Measurements from ENCODE around the gene THSD4.

The THSD4 gene

GRCh38 chr15:71091601-71092000 is 23.7 kb upstream of the THSD4 start:
- H3K27ac ChIP-seq (ENCODE audit: low read depth, low read length) = no peak overlapping the region

GRCh38 chr15:71092056-71092600 is 23.1 kb upstream of the THSD4 start:
- H3K27me3 ChIP-seq (ENCODE audit: control insufficient read depth, low read length) = no peaks in the 10 kb centered on the region
- no peaks in the 10 kb centered on the region for H3K9me2 ChIP-seq (replicated peaks; ENCODE audit: control insufficient read depth, low read length)
- H3K4me2 ChIP-seq (ENCODE audit: low read length) = no peak overlapping the region
- no peak overlapping the region for H3K27ac ChIP-seq (ENCODE audit: low read depth, low read length)
- no peak overlapping the region for H3K4me3 ChIP-seq (ENCODE audit: low read length)
- TF ChIP-seq CTCF (IDR thresholded peaks at IDR 0.05; ENCODE audit: low read depth, low read length, poor library complexity, severe bottlenecking) = no peak
- TF ChIP-seq EZH2phosphoT487 (IDR thresholded peaks at IDR 0.05; ENCODE audit: borderline replicate concordance, low read length) = no peak
- H3K4me1 ChIP-seq (ENCODE audit: control insufficient read depth, low read length) = no peaks in the 10 kb centered on the region
- no peaks in the 10 kb centered on the region for H3K79me2 ChIP-seq (ENCODE audit: control insufficient read depth, low read length)
- H3K9me3 ChIP-seq (ENCODE audit: control insufficient read depth, insufficient read depth, low read length) = no peaks in the 10 kb centered on the region; the same call in 1 of the 2 replicates
- H3F3A ChIP-seq (ENCODE audit: control insufficient read depth, insufficient read depth) = no peaks in the 10 kb centered on the region
- no peaks in the 10 kb centered on the region for H3K36me3 ChIP-seq (ENCODE audit: control insufficient read depth, low read length)
- H4K20me1 ChIP-seq (ENCODE audit: control insufficient read depth, insufficient read depth, low read depth, low read length) = no peaks in the 10 kb centered on the region

More at GRCh38 chr15:71091601-71092000, 23.7 kb upstream of the THSD4 start:
- no peaks in the 10 kb centered on the region for H3F3A ChIP-seq (ENCODE audit: control insufficient read depth, insufficient read depth)
- no peaks in the 10 kb centered on the region for H3K9me2 ChIP-seq (replicated peaks; ENCODE audit: control insufficient read depth, low read length)
- no peaks in the 10 kb centered on the region for H3K36me3 ChIP-seq (ENCODE audit: control insufficient read depth, low read length)
- TF ChIP-seq CTCF (IDR thresholded peaks at IDR 0.05; ENCODE audit: low read depth, low read length, poor library complexity, severe bottlenecking) (no peak), EZH2phosphoT487 (IDR thresholded peaks at IDR 0.05; ENCODE audit: borderline replicate concordance, low read length) (no peak)
- H3K9me3 ChIP-seq (ENCODE audit: control insufficient read depth, insufficient read depth, low read length) = no peaks in the 10 kb centered on the region; the same call in 1 of the 2 replicates
- no peak overlapping the region for H3K4me2 ChIP-seq (ENCODE audit: low read length)
- no peaks in the 10 kb centered on the region for H3K27me3 ChIP-seq (ENCODE audit: control insufficient read depth, low read length)
- no peaks in the 10 kb centered on the region for H3K4me1 ChIP-seq (ENCODE audit: control insufficient read depth, low read length)
- no peaks in the 10 kb centered on the region for H3K79me2 ChIP-seq (ENCODE audit: control insufficient read depth, low read length)
- H4K20me1 ChIP-seq (ENCODE audit: control insufficient read depth, insufficient read depth, low read depth, low read length) = no peaks in the 10 kb centered on the region
- no peak overlapping the region for H3K4me3 ChIP-seq (ENCODE audit: low read length)

DNA sequence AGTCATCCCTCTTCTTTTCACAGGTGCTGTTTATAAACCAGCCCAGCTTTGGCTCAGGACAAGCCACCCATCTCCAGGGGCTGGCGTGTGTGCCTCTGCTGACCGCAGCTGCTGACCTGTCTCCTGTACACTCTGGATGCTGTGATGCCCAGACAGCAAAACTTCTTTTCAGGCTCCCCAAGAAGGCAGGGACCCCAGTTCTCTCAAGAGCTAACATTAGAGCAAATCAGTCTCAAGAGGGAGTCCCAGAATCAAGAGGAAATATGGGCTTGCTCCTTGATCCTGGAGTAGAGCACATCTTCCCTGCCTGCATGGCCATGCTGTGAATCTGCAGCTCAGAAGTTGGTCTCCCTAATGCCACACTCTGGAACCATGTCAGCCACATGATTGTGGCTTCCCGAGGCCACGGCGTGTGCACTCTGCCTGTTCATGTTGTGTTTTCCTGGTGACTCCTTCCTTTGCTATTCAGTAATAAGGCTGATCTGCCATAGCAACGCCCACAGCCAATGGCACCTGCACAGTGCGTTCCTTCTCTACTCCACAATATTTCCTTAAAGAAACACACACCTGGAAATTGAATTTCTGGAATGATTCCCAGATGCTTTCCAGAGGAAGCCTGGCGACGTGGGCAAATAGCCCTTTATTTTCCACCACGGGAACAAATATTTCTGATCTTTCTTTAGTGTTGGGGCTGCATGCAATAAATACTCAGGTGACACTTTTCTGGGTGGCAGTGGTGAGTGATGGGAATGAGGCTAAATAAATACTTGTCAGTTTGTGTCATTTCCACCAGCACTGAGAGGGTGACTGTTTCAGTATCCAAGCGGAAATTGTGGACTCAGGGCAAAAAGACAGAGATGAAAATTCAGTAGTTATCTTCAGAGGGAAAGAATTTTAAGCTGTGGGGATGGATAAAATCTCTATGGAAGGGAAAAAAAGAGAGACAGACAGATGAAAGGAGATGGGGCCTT is 21.9 kb upstream of the THSD4 start:
- Histone ChIP-seq H3F3A (ENCODE audit: control insufficient read depth, insufficient read depth) (no peaks in the 10 kb centered on the region), H3K4me1 (ENCODE audit: control insufficient read depth, low read length) (no peaks in the 10 kb centered on the region), H3K36me3 (ENCODE audit: control insufficient read depth, low read length) (no peaks in the 10 kb centered on the region), H3K9me3 (ENCODE audit: control insufficient read depth, insufficient read depth, low read length) (no peaks in the 10 kb centered on the region; the same call in 1 of the 2 replicates), H3K4me3 (ENCODE audit: low read length) (no peak overlapping the region), H4K20me1 (ENCODE audit: control insufficient read depth, insufficient read depth, low read depth, low read length) (no peaks in the 10 kb centered on the region), H3K27me3 (ENCODE audit: control insufficient read depth, low read length) (no peaks in the 10 kb centered on the region), H3K4me2 (ENCODE audit: low read length) (no peak overlapping the region), H3K9me2 (replicated peaks; ENCODE audit: control insufficient read depth, low read length) (no peaks in the 10 kb centered on the region), H3K27ac (ENCODE audit: low read depth, low read length) (no peak overlapping the region), H3K79me2 (ENCODE audit: control insufficient read depth, low read length) (no peaks in the 10 kb centered on the region)
- TF ChIP-seq CTCF (IDR thresholded peaks at IDR 0.05; ENCODE audit: low read depth, low read length, poor library complexity, severe bottlenecking) = no peak
- no peak for TF ChIP-seq EZH2phosphoT487 (IDR thresholded peaks at IDR 0.05; ENCODE audit: borderline replicate concordance, low read length)
